ENCODE results near the gene SAA2. TPM values are rescaled to one million over a fixed set of nuclear protein-coding genes. Genes with fewer than 3 reads are reported as not detected.

Gene SAA2
- total and polyA plus RNA-seq, 10 of the 15 experiments (the other 5 are each of a cell fraction or from before 2014, with no cell fraction given) = 0.18 to 4.1 (median 0.28) TPM; not detected in 2

DNA sequence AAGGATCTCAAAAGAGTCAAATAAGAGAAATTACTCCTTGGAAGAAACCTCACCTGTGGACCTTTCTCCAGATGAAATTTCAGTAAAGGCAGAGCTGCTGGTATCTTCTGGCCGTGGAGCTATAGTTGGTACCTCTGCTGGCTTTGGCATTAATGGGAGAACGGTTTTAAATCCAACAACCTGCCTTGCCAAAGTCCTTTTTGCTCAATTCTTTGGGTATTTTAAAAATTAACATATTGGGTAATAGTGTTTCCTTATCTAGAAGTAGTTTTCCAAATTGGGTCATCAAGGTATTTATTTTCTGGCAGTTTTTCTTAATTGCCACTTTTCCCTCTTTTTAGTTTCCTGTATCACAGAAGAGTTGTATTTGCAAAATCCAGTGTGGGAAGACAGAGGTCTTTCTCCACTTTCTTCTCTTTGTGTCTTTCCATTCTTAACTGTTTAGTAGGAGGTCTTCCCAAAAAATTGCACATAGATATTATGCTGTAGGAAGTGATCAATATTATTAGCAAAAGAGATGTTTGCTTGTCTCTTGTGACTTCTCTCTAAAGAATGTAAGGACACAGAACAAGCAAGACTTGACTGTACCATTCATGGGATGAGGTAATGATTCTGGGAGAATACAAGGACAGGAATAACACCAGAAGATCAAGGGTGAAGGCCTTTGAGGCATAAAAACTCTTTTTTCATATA lies 11.7 kb downstream of the SAA2 start, which contains the start of gene SAA4:
Gene SAA4 (minus strand): TSS at position 139 of the 693 bp plus-strand sequence. CDS start 876 bp downstream, outside the sequence.
- Histone ChIP-seq H2AFZ (ENCODE audit: control insufficient read depth, low read depth, low read length) (no peak within 1 kb of the TSS), H3K36me3 (ENCODE audit: control insufficient read depth in 2 of 2, insufficient read depth in 2 of 2, low read length in 1 of 2) (no peaks in the 10 kb centered on the region), H3K4me2 (ENCODE audit: control insufficient read depth, insufficient read depth) (no peak within 1 kb of the TSS), H3K4me3 (no peak within 1 kb of the TSS), H3K9ac (ENCODE audit: control insufficient read depth, insufficient read depth, low read length) (no peak within 1 kb of the TSS), H3K79me2 (ENCODE audit: control insufficient read depth, insufficient read depth, low read length) (no peaks in the 10 kb centered on the region), H3K27ac (ENCODE audit: control insufficient read depth, insufficient read depth) (no peak within 1 kb of the TSS), H3K9me3 (replicated peaks; ENCODE audit: control insufficient read depth, insufficient read depth, low read length) (no peaks in the 10 kb centered on the region), H4K20me1 (ENCODE audit: control insufficient read depth, insufficient read depth) (no peaks in the 10 kb centered on the region), H3K4me1 (ENCODE audit: control insufficient read depth, insufficient read depth, low read length) (no peaks in the 10 kb centered on the region), H3K27me3 (replicated peaks in 1 of 2; ENCODE audit: control insufficient read depth in 2 of 2, insufficient read depth in 2 of 2, low read length in 1 of 2) (no peaks in the 10 kb centered on the region)
- in situ Hi-C loops (cut with MboI) (no loop called here), intact Hi-C loops (cut with micrococcal nuclease; ENCODE audit: unreplicated experiment) (no loop called here)
- FAIRE-seq = no peak
- ATAC-seq = no peak
- TF ChIP-seq MXI1 (IDR thresholded peaks at IDR 0.05; ENCODE audit: low read depth, low read length) (no peak), IKZF1 (conservative IDR thresholded peaks at IDR 0.05) (no peak), MEF2B (IDR thresholded peaks at IDR 0.05; ENCODE audit: partially characterized antibody, poor library complexity, severe bottlenecking) (no peak), BACH1 (IDR thresholded peaks at IDR 0.05; ENCODE audit: borderline replicate concordance) (no peak), RUNX3 (IDR thresholded peaks at IDR 0.05; ENCODE audit: low read length) (no peak), ZNF622 (IDR thresholded peaks at IDR 0.05) (no peak)
- BruUV-seq (replicated peaks) = no TSS peak
- ChIA-PET POLR2A (interaction anchor here (1.6 kb wide), 1 partner anchor 8 kb away, joined by 3 read pairs; no protein-coding TSS in a partner anchor), RAD21 (ENCODE audit: unreplicated experiment) (no interaction called here), SMC1A (ENCODE audit: uncharacterized antibody, unreplicated experiment) (no interaction called here), CTCF (interaction anchor here (1.3 to 1.9 kb wide), 2 partner anchors 33 to 122 kb away, joined by 4 to 5 read pairs; no protein-coding TSS in a partner anchor)
- WGBS (ENCODE audit: insufficient coverage, insufficient replicate concordance, low lambda C conversion rate, missing lambda C conversion rate) = 24% methylated on average over 2 of the region's 2 CpGs
- no peak for DNase-seq (ENCODE audit: low read depth, low spot score)
